NB4 (cell line): ENCODE results near the gene CLIC3.

Experiments
- DNase-seq: peaks from one replicate; pipeline ENCODE4 v3.0.0; 2010; ENCODE audit warnings: low read depth
- H3K4me3 ChIP-seq: one replicate; pipeline ENCODE4 v1.5.1; 2011; ENCODE audit warnings: mild to moderate bottlenecking, low read depth, low read length, moderate library complexity
- MYC ChIP-seq: IDR thresholded peaks from 2 replicates; pipeline ENCODE4 v1.6.1; 2011; ENCODE audit warnings: low read depth, low read length
- POLR2A ChIP-seq: IDR thresholded peaks from 2 replicates; pipeline ENCODE4 v1.6.1; 2011; ENCODE audit warnings: mild to moderate bottlenecking; ENCODE audit not compliant: insufficient read length; ENCODE audit errors: extremely low read depth
- TF ChIP-seq, protein P1 (sequence below): IDR thresholded peaks from one replicate; pipeline ENCODE4 v1.5.1; 2012; ENCODE audit warnings: low read depth, low read length
- TF ChIP-seq, protein P2 (sequence below): IDR thresholded peaks from 2 replicates; pipeline ENCODE4 v1.6.1; 2011; ENCODE audit warnings: low read depth, low read length

Gene CLIC3

DNA sequence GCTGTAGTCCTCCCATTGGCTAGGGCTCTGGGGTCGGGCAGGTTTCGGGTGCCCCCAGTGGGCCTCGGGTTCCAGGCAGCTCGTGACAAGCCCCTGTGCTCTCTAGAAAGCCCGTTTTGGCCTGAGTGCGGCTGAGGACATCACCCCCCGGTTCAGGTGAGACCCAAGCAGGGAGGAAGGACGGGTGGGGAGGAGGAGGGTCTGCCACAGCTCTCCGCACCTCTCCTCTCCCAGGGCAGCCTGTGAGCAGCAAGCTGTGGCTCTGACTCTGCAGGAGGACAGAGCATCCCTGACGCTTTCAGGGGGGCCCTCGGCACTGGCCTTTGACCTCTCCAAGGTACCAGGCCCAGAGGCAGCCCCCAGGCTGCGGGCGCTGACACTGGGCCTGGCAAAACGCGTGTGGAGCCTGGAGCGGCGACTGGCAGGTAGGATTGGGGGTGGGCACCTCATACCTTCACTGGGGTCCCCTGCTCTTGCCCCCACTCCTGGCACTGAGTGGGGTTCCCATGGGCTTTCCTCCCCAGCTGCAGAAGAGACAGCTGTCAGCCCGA lies 3.5 kb downstream of the CLIC3 start:
- no peak for DNase-seq
- TF ChIP-seq, protein P1, sequence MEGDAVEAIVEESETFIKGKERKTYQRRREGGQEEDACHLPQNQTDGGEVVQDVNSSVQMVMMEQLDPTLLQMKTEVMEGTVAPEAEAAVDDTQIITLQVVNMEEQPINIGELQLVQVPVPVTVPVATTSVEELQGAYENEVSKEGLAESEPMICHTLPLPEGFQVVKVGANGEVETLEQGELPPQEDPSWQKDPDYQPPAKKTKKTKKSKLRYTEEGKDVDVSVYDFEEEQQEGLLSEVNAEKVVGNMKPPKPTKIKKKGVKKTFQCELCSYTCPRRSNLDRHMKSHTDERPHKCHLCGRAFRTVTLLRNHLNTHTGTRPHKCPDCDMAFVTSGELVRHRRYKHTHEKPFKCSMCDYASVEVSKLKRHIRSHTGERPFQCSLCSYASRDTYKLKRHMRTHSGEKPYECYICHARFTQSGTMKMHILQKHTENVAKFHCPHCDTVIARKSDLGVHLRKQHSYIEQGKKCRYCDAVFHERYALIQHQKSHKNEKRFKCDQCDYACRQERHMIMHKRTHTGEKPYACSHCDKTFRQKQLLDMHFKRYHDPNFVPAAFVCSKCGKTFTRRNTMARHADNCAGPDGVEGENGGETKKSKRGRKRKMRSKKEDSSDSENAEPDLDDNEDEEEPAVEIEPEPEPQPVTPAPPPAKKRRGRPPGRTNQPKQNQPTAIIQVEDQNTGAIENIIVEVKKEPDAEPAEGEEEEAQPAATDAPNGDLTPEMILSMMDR = no peak
- TF ChIP-seq POLR2A (no peak), MYC (no peak)
- TF ChIP-seq, protein P2, sequence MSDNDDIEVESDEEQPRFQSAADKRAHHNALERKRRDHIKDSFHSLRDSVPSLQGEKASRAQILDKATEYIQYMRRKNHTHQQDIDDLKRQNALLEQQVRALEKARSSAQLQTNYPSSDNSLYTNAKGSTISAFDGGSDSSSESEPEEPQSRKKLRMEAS = no peak

DNA sequence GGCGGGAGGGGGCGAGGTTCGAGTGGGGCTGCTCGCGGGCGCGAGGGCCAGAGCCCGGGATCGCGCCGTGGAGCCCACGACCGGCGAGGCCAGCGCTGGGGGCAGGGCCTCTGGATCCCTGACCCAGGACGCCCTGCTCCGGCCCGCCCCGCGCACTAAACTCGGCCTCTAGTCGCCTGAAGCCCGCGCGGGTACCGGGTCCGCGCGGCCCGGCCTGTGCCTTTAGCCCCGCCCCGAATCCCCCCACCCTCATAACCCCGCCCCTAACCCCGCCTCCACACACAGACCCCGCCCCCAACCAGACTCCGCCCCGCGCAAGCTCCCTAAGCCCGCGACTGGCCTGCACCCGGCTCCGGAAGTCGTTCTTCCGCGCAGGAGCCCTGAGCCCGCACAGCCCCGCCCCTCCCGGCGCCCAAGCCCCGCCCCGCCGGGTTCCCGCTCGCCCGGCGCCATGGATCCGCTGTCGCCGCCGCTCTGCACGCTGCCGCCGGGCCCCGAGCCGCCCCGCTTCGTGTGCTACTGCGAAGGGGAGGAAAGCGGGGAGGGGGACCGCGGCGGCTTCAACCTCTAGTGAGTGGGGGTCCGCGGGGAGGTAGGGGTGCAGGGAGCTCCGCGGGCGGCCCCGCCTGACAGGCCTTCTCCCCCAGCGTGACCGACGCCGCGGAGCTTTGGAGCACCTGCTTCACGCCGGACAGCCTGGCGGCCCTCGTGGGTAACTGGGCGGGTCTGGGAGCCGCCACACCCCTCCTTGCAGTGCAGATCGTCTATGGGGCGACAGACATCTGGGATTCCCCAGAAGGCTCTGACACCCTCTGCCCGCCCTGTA lies 4.2 kb downstream of the CLIC3 start, which contains the start of gene PAXX:
TSS of gene PAXX (plus strand) at position 430 of the 826 bp plus-strand sequence. CDS start at position 452, 22 bp downstream.
- H3K4me3 ChIP-seq = peak within 1 kb of the TSS; percentile 79
- peak; percentile 89 for DNase-seq
- TF ChIP-seq, protein P1 = no peak
- TF ChIP-seq POLR2A (peak; percentile 69), MYC (no peak; the same call in 1 of the 2 replicates)
- TF ChIP-seq, protein P2 = peak; percentile 68

More for the DNA sequence above, 3.5 kb downstream of the CLIC3 start:
- H3K4me3 ChIP-seq = peak overlapping the region; percentile 79

DNA sequence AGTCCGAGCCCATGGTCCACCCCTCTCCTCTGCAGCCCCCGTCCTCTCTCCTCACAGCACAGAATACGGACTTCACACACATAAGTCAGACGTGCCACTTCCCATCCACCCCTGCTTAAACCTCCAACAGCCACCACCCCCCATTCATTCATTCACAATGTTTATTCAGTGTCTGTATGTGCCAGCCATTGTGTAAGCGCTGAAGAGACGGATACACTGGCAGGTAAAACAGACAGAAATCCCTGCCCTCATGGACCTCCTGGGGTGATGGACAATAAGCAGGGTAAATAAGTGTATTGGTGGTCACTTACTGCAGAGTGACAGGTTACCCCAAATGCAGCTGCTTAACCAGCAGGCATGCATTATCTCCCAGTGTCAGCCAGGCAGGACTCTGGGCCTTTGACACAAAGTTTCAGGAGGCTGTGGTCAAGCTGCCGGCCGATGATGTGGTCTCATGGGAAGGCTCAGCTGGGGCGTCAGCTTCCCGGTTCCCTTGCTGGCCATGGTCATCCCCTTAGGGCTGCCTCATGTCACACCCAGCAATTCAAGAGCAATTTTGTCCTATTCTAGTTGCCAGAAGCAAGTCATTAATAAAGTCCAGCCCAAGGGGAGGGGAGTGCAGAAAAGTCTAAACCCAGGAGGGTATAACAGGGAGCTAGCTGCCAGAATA lies 6.0 kb downstream of the CLIC3 start:
- no peak overlapping the region for H3K4me3 ChIP-seq
- TF ChIP-seq POLR2A (no peak), MYC (no peak)
- TF ChIP-seq, protein P1 = no peak
- TF ChIP-seq, protein P2 = no peak
- DNase-seq = no peak

DNA sequence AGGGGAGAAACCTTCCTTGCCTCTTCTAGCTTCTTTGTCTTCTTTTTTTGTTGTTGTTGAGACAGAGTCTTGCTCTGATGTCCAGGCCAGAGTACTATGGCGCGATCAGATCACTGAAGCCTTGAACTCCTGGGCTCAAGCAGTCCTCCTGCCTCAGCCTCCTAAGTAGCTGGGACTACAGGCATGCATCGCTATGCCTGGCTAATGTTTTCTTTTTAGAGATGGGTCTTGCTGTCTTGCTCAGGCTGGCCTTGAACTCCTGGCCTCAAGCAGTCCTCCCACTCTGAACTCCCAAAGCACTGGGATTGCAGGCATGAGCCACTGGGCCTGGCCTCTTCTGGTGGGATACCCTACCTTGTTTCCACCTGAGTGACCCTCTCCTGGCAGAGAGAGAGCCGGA lies 7.5 kb downstream of the CLIC3 start:
- H3K4me3 ChIP-seq = no peak overlapping the region
- no peak for TF ChIP-seq MYC
- TF ChIP-seq POLR2A = no peak
- TF ChIP-seq, protein P1 = no peak
- TF ChIP-seq, protein P2 = no peak
- no peak for DNase-seq

DNA sequence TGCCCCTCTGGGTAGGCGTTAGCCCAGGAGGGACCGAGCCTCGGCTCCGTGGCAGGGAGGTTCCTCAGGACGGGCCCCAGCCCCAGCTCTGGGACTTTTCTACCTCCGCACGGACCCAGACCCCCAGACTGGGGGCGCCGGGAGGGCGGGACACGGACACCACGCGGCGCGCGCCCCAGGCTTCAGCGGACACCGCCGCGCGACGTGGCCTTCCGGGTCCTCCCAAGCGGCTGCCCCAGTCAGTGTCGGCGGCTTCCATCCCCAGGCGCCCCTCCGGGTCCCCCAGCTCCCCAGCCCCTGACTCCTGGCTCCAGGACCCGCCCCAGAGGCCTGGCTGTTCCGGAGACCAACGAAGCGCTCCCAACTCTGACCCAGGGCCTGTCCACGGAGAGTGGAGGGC lies 10.5 kb downstream of the CLIC3 start:
- H3K4me3 ChIP-seq = no peak overlapping the region
- TF ChIP-seq, protein P1 = no peak
- TF ChIP-seq POLR2A (no peak), MYC (no peak)
- TF ChIP-seq, protein P2 = no peak
- DNase-seq = no peak
